Colonic mucosa (tissue), 4 donors: ENCODE measurements around the gene FAM32A. TPM values are rescaled to one million over a fixed set of nuclear protein-coding genes. Genes with fewer than 3 reads are reported as not detected.

ENCODE experiments used
- DNase-seq: peaks from one replicate; pipeline ENCODE4 v3.0.0-alpha.2; 2020
- H3K27ac ChIP-seq: fragments of 200-600 bp; one replicate; pipeline ENCODE4 v1.8.0; 2021
- H3K27me3 ChIP-seq: fragments of 200-600 bp; one replicate; pipeline ENCODE4 v1.8.0; 2021
- H3K36me3 ChIP-seq: fragments of 200-600 bp; one replicate; pipeline ENCODE4 v1.8.0; 2021
- H3K4me1 ChIP-seq: fragments of 200-600 bp; one replicate; pipeline ENCODE4 v1.8.0; 2021; ENCODE audit warnings: mild to moderate bottlenecking
- H3K4me3 ChIP-seq: fragments of 200-600 bp; one replicate; pipeline ENCODE4 v1.8.0; 2021
- H3K9ac ChIP-seq, 2 donors: one replicate each; pipeline ENCODE4 v1.7.0; 2013; ENCODE audit warnings: control low read depth in 2 of 2, low read depth in 2 of 2, low read length in 2 of 2
- H3K9me3 ChIP-seq: fragments of 200-600 bp; one replicate; pipeline ENCODE4 v1.8.0; 2021
- intact Hi-C: fragments of 100-400 bp; cut with DNase I; formaldehyde crosslinking; loops from one replicate; pipeline ENCODE4 v1.14.1; 2022
- total RNA-seq, 2 donors: library from RNA; stranded (reverse); fragmentation: NEBNext Ultra II Directional in 1 of 2; extraction: Animal tissue kit (Norgen Biotek cat#: 25700) in 1 of 2; gene quantifications; one replicate each; pipeline ENCODE4 v1.2.1, GENCODE V29; 2021
- TF ChIP-seq, protein P1 (sequence below): fragments of 200-600 bp; IDR thresholded peaks from one replicate; pipeline ENCODE4 v1.8.0; 2022; ENCODE audit warnings: antibody characterized with exemption, mild to moderate bottlenecking
- donor health status: healthy.
- donor health status: DM: no; HTN: no; CAD: no.
- donor health status: DM: no; HTN: no; CAD: no.

Gene FAM32A
- total RNA-seq, 2 donors from 2014 or later, result 76.9 to 78.3 TPM

DNA sequence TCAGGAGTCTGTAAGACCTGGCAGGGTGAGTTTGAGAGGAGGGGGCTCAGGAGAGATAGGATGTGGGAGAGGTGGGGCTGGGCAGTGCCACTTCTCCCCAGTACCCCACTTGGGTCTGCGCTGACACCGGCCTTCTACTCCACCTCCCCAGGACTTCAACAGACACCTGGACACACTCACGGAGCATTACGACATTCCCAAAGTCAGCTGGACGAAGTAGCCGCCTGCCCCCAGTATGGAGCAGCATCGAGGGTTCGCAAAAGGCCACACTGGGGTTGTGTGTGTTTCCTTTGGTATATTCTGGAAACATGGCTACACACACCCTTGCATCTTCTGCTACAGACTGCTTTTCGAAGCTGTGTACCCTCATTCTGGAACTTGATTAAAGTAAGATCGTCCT is 5.5 kb downstream of the FAM32A start:
- Histone ChIP-seq H3K4me1 (no peaks in the 10 kb centered on the region), H3K27me3 (no peaks in the 10 kb centered on the region)
- intact Hi-C loops, result no loop called here

DNA sequence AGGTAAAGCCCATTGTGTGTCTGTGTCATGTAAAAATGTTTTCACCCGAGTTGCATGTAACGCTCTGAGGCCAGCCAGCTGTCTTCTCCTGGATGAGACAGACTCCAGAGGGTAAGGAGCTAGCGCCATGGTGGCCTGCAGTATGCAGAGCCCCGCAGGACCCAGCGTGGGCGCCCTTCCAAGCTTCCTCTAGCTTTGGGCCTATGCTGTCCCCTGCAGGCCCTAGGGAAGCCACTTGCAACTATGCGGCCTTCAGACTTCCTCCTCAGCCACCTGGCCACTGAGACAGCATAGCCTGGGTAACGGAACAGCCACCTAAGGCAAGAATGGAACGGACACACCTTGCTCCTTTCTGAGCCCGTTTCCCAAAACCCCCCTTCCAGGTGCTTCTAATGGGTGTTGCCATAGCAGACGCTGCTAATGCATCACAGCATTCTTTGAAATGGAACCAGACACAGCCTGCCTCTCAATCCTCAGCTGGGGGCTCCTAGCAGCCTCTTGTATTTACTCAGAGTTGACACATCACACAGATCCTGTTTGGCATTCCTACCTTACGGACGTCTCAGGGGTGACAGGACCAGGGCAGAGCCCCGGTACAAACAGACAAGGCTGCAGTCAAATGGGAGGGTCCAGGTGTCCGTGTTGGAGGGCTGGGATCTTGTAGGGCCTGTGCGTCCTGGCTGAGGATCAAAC is 6.2 kb downstream of the FAM32A start:
- TF ChIP-seq, protein P1, sequence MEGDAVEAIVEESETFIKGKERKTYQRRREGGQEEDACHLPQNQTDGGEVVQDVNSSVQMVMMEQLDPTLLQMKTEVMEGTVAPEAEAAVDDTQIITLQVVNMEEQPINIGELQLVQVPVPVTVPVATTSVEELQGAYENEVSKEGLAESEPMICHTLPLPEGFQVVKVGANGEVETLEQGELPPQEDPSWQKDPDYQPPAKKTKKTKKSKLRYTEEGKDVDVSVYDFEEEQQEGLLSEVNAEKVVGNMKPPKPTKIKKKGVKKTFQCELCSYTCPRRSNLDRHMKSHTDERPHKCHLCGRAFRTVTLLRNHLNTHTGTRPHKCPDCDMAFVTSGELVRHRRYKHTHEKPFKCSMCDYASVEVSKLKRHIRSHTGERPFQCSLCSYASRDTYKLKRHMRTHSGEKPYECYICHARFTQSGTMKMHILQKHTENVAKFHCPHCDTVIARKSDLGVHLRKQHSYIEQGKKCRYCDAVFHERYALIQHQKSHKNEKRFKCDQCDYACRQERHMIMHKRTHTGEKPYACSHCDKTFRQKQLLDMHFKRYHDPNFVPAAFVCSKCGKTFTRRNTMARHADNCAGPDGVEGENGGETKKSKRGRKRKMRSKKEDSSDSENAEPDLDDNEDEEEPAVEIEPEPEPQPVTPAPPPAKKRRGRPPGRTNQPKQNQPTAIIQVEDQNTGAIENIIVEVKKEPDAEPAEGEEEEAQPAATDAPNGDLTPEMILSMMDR, result no peak
- DNase-seq, result no peak
- no peak overlapping the region for H3K27ac ChIP-seq
- no peak overlapping the region for H3K9ac ChIP-seq
- intact Hi-C loops, result no loop called here
- H3K27me3 ChIP-seq, result no peaks in the 10 kb centered on the region
- peaks cover 6% of the 10 kb centered on the region for H3K36me3 ChIP-seq
- H3K9me3 ChIP-seq, result no peaks in the 10 kb centered on the region
- H3K4me1 ChIP-seq, result no peaks in the 10 kb centered on the region
- no peak overlapping the region for H3K4me3 ChIP-seq

More for the DNA sequence above, 5.5 kb downstream of the FAM32A start:
- TF ChIP-seq, protein P1, result no peak
- H3K9ac ChIP-seq, result no peak overlapping the region
- no peak overlapping the region for H3K27ac ChIP-seq
- no peaks in the 10 kb centered on the region for H3K9me3 ChIP-seq
- H3K36me3 ChIP-seq, result peaks cover 6% of the 10 kb centered on the region
- no peak overlapping the region for H3K4me3 ChIP-seq
- DNase-seq, result no peak

DNA sequence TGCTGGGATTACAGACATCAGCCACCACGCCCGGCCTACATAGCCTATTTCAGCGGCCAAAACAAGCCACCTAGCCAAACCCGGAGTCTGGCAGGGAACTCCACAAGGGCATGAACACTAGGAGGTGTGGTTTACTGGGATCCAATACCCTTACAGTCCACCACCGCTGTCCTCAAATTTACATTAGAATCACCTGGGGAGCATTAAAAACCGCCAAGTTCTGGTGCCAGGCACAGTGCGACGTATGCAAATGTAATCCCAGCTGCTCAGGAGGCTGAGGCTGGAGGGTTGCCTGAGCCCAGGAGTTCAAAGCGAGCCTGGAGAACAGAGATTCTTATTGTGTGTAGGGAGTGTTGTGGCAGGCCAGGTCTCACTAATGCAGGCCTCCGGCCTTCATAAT is 8.3 kb downstream of the FAM32A start:
- TF ChIP-seq, protein P1, result no peak
- Histone ChIP-seq H3K9me3 (no peaks in the 10 kb centered on the region), H3K4me1 (peaks cover 11% of the 10 kb centered on the region), H3K4me3 (no peak overlapping the region), H3K36me3 (peaks cover 6% of the 10 kb centered on the region), H3K9ac (no peak overlapping the region), H3K27ac (no peak overlapping the region), H3K27me3 (no peaks in the 10 kb centered on the region)
- intact Hi-C loops, result no loop called here
- no peak for DNase-seq

DNA sequence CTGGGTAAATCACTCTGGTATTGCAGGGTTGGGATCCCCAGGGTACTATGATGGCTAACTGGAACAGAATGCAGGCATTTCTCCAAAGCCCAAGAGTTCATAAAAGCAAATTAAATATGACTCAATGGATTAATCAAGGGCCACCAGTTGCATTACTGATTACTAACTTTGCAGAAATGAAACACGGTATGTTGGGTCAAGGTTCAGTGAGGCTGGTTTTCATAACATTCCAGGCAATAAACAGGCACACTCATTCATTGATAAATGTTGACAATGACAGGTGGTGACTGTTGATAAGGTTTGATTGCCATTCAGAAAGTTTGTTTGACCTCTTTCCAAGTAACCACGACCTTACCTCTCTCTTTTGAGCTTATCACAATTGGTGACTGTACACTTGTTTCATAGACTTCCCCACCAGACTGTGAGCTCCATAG is 12.0 kb downstream of the FAM32A start:
- H3K9me3 ChIP-seq, result no peaks in the 10 kb centered on the region
- peaks cover 20% of the 10 kb centered on the region for H3K4me1 ChIP-seq
- H3K9ac ChIP-seq, result peak overlapping the region in 1 of 2 donors; percentile 90
- TF ChIP-seq, protein P1, result no peak
- H3K27ac ChIP-seq, result peak overlapping the region; percentile 83
- intact Hi-C loops, result no loop called here
- no peak for DNase-seq
- H3K4me3 ChIP-seq, result peak overlapping the region; percentile 95
- no peaks in the 10 kb centered on the region for H3K36me3 ChIP-seq
- H3K27me3 ChIP-seq, result no peaks in the 10 kb centered on the region

DNA sequence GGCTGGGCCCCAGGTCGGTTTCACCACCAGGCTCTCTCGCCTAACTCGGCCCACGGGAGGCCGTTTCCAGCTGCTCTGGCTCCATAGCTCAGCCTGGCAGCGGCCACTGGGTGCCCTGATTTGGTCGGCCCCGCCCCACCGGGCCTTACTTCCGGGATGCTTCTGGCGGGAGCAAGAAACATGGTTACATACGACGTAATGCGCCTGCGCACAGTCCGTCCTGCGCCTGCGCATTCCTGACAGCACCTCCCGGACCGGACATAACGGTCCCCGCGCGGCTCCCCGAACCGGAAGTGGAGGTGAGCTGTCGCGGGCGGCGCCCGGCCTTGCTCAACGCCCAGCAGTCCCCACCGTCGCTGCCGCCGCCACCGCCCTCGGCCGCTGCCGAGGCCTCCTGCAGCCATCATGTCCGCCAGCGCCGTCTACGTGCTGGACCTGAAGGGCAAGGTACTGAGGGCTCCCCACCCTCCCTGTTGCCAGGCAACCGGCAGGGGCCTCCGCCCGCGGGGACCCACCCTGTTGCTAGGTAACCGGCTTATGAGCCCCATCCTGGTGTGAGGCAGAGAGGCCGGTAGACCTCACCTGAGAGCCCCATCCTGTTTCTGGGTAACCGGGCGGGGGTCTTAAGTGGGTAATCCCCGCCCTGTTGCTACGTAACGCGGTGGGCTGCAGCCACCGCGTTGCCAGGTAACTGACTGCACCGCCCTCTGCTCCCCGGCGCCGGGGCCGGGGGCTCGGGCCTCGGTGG is 12.6 kb downstream of the FAM32A start, which contains the start of gene AP1M1:
TSS of gene AP1M1 (plus strand) at position 290 of the 748 bp plus-strand sequence. CDS start at position 406, 116 bp downstream.
- Histone ChIP-seq H3K9me3 (no peaks in the 10 kb centered on the region), H3K27ac (peak within 1 kb of the TSS; percentile 83), H3K9ac (peak within 1 kb of the TSS; percentile 81 to 90), H3K4me1 (peaks cover 20% of the 10 kb centered on the region), H3K27me3 (no peaks in the 10 kb centered on the region), H3K4me3 (peak within 1 kb of the TSS; percentile 95), H3K36me3 (no peaks in the 10 kb centered on the region)
- intact Hi-C loops, result no loop called here
- TF ChIP-seq, protein P1, result no peak
- peak; percentile 99 for DNase-seq
